Measurements from ENCODE around the gene RNF151.

The RNF151 gene

GRCh38 chr16:1978476-1979120, 11.9 kb downstream of the RNF151 start:
- DNase-seq (ENCODE audit: low read depth): no peak

- no peak for DNase-seq (ENCODE audit: low read depth)
These were observed 12.8 kb downstream of the RNF151 start for GRCh38 chr16:1979271-1980029.

GRCh38 chr16:1980030-1980769, 13.5 kb downstream of the RNF151 start:
- DNase-seq (ENCODE audit: low read depth): no peak

GRCh38 chr16:1980770-1981087, 14.1 kb downstream of the RNF151 start:
- no peak for DNase-seq (ENCODE audit: low read depth)

- no peak for DNase-seq (ENCODE audit: low read depth)
These were observed 14.8 kb downstream of the RNF151 start, which contains the start of gene NOXO1 for GRCh38 chr16:1981398-1981836. Gene NOXO1, minus strand, starts transcription at chr16:1981469. Its CDS starts 290 bp downstream, at chr16:1981179.

GRCh38 chr16:1982013-1982433, 15.4 kb downstream of the RNF151 start:
- no peak for DNase-seq (ENCODE audit: low read depth)

GRCh38 chr16:1982991-1983543, 16.4 kb downstream of the RNF151 start:
- DNase-seq (ENCODE audit: low read depth): no peak

- DNase-seq (ENCODE audit: low read depth): peak; percentile 92
These were observed 17.1 kb downstream of the RNF151 start, which contains the start of gene GFER for GRCh38 chr16:1983544-1984346. Gene GFER, plus strand, starts transcription at chr16:1984193. Its CDS starts 26 bp downstream, at chr16:1984219.

GRCh38 chr16:1984347-1985225, 17.9 kb downstream of the RNF151 start:
- peak; percentile 44 for DNase-seq (ENCODE audit: low read depth)

- no peak for DNase-seq (ENCODE audit: low read depth)
These were observed 19.0 kb downstream of the RNF151 start for GRCh38 chr16:1985466-1986150.

- no peak for DNase-seq (ENCODE audit: low read depth)
These were observed 20.5 kb downstream of the RNF151 start for GRCh38 chr16:1987198-1987597.

- peak; percentile 58 for DNase-seq (ENCODE audit: low read depth)
These were observed 22.8 kb downstream of the RNF151 start, which contains the start of gene SYNGR3 for GRCh38 chr16:1989209-1990100. Gene SYNGR3, plus strand, starts transcription at chr16:1989970. Its CDS starts 133 bp downstream, at chr16:1990103.

GRCh38 chr16:1990101-1990350, 23.4 kb downstream of the RNF151 start:
- DNase-seq (ENCODE audit: low read depth): no peak

- DNase-seq (ENCODE audit: low read depth): no peak
These were observed 23.9 kb downstream of the RNF151 start for GRCh38 chr16:1990351-1991134.

GRCh38 chr16:1991135-1991551, 24.5 kb downstream of the RNF151 start:
- DNase-seq (ENCODE audit: low read depth): no peak

- DNase-seq (ENCODE audit: low read depth): no peak
These were observed 24.9 kb downstream of the RNF151 start for GRCh38 chr16:1991588-1991947.

GRCh38 chr16:1991948-1992703, 25.5 kb downstream of the RNF151 start:
- DNase-seq (ENCODE audit: low read depth): peak; percentile 78
